ENCODE results near the gene NAV3.
"Not testable (repeated sequence)": the region's sequence is repeated elsewhere in the genome, so short reads cannot be mapped to it uniquely, and the experiment has no call there.

NAV3 gene

DNA sequence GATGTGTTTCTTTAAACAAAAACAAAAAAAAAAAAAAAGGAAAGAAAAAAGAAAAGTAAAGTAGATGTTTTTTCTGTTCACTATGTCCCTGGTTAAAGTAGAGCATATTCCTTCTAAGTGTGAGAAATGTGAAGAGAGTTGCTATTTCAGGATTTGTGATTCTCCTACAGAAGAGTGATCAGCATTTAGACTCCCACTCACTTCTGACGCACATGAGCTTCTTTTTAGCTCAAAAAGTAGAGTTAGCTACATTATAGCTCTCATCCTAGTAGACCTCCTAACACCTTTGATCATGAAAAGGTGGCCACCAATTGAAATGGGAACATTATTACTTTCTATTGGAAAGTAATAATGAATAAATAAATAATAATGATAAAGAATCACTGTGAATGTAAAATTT is 368.2 kb downstream of the NAV3 start:
- no peak for DNase-seq

DNA sequence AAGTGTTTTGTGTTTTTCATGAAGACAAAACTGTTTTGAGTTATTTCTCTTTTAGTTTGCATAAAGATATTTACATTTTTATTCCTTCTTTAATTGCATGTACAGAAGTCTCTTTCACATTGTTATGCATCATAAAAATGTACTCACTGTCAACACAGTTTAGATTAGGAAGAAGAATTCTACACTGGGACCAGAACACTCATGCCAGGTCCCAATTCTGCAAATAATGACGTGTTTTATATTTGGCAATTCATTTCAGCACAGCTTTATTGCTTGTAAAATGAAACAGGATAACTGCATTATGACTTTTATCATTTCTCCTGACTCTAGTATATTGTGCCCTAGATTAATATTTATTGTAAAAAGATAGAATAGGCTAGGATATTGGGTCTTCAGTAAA is 369.2 kb downstream of the NAV3 start:
- DNase-seq, result no peak

DNA sequence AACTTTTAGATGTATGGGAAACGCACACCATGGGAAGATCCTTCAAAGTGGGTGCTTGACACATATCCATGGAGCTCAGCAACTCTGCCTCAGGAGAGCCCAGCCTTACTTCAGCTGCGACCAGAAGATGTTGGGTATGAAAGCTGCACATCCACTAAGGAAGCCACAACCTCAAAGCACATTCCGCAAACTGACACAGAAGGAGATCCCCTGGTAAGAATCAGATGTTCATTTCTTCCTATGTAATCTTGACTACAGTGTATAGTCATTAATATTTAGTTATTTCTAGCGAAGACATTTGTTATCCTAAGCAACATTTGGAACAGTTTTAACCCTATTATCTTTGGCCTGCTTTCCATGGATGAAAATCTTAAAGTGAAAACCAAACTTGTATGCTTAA is 374.2 kb downstream of the NAV3 start:
- no peak for DNase-seq

DNA sequence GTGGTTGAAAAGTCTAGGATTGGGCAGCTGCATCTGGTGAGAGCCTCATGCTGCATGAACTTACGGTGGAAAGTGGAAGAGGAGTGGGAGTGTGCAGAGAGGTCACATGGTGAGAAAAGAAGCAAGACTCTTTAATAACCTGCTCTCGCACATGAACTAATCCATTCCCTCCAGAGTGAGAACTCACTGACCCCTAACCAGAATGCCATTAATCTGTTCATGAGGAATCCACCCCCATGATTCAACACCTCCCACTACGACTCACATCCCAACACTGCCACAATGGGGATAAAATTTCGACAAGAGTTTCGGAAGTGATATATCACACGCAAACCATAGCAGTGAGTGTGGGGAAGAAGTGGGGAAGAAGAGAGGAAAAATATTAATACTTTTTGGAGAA is 377.4 kb downstream of the NAV3 start:
- DNase-seq, result no peak

DNA sequence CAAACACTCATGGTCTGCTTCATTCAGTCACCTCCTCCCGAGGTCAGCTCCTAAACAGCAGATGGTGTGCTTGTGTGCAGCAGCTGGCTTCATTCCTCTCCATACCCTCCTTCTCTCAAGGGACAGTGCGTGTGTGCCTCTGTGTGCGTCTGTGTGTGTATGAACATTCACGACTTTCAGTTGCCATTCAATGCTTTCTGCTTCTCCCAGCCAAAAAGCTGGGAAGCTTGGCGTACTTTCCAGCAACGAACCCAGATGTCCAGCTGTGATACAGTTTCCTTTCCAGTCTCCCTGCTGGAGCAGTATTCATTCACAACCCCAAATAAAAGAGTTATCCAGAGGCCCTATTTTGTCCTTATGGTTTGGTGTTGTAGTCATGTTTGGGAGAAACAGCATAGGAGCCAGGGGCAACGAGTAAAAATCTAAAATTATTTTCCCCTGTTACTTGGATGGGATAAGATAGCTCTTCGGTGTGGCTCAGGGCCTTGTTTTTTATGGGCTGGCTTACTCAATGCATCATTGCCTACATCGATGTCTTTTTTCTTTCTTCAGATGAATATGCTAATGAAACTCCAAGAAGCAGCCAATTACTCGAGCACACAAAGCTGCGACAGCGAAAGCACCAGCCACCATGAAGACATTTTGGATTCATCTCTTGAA is 379.3 kb downstream of the NAV3 start:
- DNase-seq, result no peak

DNA sequence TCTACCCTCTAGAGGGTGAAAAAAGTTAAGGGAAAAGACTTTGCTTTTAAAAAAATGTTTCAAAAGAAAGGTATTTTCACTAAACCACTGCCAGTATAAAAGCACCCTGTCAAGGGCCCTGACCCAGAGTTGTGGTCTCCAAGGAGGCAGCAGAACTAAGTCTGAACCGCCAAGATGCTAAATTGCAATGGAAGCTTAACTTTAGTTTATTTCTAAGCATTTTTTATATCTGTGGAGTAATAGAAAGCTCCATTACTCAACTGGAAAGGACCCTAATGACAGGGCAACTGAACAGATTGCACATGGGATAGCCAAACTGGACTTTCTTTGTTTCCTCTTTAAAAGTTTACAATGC is 379.8 kb downstream of the NAV3 start:
- DNase-seq, result no peak

DNA sequence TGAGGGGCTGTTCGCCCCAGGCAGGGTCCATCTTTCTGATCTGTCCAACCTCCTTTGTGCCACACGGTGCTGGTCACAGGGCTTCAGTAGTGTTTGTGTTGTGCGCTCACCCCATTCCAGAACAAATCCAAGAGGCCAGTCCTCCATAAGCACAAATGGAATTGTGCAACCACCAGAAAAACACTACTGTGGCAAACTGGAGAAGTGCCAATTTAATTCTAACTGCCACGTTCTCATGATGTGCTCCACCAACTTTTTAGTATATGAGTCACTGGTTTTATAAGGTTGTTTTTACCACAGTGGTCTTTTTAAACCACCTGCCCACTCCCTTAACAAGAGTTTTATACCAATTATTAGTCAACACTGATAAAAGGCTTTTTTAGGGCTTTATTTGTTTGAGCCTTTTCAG is 380.2 kb downstream of the NAV3 start:
- DNase-seq, result no peak

DNA sequence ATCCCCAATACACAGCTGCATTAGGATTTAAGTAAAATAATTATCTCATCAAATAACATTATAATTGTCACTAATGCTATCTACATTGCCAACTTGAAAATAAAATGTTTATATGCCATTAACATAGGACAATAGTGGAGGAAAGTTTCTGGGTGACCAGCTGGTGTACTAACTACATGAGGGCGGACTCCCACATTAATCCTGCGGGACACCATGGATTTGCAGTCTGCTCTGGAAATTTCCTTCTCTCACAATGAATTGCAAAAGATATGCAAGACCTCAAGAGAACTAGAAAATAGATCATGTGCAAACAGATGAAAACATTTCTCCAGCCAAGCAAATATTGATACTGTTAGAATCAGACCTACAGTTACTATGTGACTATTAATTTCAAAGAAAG is 390.1 kb downstream of the NAV3 start:
- no peak for DNase-seq

DNA sequence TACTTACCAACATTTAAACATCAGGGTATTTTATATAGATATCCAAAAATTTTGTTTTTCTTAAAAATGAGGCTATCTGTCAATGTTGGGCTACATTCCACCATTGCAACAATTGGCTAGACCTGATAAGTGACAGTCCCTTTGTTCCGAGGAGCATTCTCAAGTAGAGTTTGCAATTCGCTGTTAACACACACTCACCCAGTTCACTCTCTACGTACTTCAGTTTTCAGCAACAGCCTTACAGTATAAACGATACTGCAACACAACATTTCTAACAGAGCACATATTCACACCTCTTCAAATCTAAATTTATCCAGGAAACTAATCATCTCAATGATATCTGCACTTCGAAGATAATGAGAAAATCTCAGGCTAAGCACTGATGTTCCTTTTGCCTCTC is 393.5 kb downstream of the NAV3 start:
- no peak for DNase-seq

DNA sequence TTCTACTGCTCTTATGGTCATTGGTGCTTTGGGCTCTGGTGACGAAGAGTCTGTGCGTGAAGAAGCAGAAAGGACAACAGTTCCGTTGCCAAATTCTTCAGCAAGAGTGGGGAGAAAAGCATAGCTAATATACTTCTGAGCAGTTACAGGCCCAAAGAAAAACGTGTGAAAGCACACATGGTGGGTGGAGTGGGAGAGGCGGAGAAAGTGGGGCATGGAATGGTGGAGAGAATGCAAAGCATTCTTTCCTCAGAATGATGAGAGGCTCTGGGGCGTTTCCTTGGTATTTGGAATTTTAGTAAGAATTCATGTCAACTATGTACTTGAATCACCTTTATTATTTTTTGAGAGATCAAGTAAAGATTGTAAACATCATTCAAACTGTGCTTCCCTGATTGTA is 396.1 kb downstream of the NAV3 start:
- no peak for DNase-seq

DNA sequence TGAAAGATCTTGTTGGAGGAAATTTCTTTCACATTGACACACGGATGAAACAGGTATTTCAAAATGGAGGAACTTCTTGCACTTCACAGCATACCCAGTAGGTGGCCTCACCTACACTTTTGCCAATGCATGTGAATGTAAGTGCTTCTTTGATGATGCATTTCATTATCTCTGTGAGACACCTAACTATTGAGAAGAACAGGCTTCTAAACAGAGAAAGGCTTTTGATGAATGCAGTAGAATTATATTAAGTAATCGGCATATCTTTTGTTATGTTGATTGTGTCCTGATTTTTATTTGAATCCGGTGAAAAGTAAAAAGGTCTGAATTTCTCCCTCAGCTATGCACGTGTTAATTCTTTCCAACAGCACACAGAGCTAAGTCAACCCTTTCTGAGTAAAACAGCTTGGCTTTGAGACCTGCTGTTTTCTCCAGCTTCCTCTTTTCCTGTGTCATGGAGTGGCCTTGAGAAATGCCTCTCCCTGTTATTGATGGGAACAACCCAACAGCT is 399.0 kb downstream of the NAV3 start:
- no peak for DNase-seq

DNA sequence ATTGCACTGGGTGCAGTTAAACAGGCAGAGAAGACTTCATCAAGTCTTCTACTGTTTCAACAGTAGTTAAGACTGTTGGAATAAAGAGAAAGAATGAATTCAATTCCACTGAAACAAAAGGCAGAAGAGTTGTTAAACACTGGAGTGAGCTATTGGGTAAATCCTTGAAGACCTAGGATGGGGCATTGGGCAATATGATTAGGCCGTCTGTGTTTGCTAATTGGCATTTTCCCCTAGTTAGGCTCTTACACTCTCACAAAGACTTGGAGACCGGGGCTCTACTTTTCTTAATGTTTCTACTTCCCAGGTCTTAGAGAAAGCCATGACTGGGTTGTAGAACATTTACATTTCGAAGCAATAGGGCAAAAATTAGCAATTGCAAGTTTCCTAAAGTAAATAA is 402.1 kb downstream of the NAV3 start:
- no peak for DNase-seq

DNA sequence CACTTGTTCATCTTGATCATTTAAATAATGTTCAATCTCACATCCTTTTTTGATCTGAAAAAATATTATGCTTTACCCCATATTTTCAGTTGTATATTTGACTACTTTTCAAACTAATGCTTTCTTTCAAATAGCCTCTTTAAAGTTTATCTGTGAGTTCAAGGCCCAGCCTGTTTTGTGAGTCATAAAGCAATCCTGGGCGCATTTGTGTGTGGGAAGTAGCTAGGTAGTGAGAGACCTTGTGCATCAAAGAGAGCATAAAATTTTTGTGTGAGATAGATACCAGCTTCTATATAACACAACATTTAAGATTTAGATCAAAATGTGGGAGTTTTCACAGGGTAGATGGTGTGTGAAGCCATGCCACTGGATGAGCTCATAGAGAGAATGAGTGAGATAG is 405.6 kb downstream of the NAV3 start:
- no peak for DNase-seq

DNA sequence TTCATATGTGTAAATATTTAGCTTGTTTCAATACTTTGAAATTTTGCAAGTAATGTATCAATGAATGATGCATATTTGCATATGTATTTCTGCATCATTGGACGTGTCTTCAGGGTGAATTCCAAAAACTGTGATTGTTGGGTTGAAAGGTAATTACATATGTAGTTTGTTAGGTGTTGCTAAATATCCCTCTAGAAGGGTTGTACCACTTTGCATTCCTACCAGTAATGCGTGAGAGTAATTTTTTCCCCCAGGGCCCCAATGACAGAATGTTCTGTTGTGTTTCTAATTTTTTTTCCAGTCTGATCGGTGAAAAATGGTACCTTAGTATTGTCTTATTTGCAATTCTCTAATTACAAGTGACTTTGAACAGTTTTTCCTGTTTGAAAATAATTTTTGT is 408.9 kb downstream of the NAV3 start:
- no peak for DNase-seq

DNA sequence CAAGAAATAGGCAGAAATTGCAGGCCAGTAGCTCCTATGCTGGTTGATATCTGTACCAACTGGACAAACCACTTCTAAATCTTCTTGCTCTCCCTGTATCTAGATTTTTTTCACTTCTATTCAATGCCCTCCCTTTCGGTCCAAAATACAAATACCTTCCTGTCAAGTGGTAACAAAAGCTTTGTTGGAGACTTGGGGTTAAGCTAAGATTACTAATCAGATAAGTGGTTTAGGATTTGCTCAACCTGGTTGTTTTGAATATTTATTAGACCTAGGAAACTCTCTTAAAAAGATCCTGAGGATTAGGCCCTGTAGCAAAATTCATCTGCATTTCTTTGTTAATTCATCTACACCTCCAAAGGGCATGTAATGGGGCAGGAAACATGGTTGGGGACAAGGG is 410.1 kb downstream of the NAV3 start:
- DNase-seq, result no peak

DNA sequence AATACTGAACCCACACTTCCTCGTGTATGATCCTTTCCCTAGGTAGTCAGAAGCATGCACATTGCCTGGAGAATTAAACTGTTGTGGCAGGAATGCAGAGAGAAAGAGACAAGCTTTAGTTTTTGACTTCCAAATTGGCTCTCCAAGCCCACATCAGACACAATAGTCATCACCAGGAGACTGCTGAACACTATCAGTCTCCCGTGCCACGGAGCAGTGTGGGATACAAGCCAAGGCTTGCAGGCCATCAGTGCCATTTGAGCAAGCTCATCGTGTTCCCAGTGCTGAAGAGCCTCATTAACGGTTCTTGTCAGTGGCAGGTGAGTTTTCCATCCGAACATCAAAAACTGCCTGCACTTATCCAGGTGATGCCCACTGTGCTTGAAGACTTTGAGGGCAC is 410.8 kb downstream of the NAV3 start:
- no peak for DNase-seq

DNA sequence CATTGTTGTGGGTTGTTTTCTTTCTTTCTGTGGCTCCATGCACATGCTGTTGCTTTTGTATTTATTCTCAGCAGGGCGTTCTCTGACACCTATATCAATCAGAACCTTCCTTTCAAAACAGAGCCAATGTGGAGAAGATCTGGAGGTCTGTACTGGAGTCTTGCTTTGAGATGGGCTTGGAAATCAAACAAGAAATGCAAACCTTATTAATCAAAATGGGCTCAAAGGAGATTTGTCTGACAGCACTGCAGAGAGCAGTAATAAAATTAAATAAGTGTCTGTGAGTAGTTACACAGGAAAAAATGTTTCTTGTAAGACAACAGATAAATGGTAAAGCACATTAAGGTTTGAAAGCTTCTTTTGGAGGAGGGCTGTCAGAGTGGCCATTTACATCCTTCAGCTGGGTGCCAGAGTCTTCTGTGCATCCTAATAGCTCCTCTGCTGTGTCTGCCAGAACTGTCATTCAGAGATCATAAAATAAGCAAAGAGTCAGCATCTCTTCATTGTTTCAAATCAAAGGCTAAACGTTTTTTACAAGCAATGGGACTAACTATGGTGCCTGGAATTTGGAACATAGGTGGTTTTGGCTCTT is 414.3 kb downstream of the NAV3 start:
- DNase-seq, result no peak

DNA sequence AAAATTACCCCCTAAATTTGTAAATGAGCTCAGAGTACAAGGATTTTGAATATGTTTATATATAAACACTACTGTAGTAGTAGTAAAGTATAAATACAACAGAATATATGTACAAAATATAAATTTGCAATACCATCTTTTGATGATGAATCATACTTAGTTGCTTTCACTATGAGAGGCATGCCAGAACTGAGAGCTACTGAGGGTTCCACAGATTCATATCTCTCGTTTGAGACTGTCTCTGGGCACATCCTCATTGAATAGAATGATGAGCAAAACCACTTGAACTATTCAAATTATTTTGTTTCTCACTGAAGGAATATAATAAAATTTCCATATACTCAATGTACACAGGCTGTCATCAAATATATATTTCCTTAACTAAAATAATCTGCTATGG is 417.6 kb downstream of the NAV3 start:
- DNase-seq, result no peak

DNA sequence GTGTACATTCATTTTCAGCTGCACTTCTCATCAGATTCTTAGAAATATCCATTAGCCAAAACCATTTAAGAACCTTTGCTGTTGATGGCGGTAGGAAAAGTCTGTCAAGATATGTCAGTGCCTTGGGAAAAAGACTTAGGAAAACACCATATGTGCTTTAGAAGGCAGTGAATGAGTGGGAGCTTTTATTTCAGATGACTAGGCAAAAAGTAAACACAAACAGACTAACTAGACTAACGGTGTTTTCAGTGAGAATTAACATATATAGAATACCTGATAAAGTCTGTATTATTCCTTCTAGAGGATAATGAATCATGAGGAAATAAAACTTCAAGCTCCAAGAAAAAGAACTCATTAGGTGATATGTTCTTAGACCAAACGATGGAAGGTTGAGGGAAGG is 418.9 kb downstream of the NAV3 start:
- DNase-seq, result no peak

DNA sequence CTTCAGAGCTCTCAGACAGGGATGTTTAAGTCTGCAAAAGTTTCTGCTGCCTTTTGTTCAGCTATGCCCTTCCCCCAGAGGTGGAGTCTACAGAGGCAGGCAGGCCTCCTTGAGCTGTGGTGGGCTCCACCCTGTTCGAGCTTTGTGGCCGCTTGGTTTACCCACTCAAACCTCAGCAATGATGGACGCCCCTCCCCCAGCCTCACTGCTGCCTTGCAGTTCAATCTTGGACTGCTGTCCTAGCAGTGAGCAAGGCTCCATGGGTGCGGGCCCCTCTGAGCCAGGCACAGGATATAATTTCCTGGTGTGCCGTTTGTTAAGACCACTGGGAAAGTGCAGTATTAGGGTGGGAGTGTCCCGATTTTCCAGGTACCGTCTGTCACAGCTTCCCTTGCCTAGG is 427.0 kb downstream of the NAV3 start:
- not testable (repeated sequence) for DNase-seq

DNA sequence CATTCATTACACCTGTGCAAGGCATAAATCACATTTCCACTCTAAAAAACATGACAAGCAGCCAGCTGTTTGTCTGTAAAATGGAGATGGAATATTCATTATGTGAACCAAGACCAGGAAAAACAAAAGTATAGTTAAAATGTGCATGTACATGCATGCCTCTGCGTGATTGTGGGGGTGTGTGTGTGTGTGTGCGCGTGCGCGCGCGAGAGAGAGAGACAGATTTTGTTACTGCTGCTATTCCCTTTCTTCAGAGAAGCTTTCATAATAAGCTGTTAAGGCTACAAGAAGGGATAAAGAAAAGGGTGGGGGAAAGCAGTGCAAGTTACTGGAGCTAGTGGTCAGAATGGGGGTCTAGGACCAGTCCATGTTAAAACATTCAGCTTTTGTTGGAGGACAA is 430.3 kb downstream of the NAV3 start:
- no peak for DNase-seq

DNA sequence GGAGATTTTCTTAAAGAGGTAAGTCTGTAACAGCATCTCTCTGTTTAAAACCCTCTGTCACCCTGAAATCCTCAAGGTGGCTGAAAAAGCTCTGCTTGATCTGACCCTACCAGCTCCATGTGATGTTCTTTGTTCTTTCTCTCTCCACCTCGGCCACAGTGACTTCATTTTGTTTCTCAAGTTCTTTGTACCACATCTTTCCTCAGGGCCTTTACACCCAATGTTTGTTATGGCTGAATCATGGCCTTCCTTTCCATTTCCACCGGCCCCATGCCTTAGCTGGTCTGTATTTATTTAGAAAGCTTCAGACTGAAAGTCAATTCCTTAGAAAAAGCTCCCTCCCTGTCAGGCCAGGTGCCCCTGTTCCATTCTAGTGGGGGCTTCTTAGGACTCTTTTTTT is 431.2 kb downstream of the NAV3 start:
- no peak for DNase-seq

Measured in stimulated activated naive CD4-positive, alpha-beta T cell (primary cell).